GM21576 (cell line): ENCODE measurements around the gene TNFAIP8L2.

Experiments used
- ATAC-seq: cut with Tn5 transposase; IDR thresholded peaks from one replicate; pipeline ENCODE4 v1.9.1; 2021; ENCODE audit warnings: mild to moderate bottlenecking, moderate library complexity; ENCODE audit not compliant: unreplicated experiment

TNFAIP8L2 gene

GRCh38 chr1:151156515-151156819 lies at the start of gene TNFAIP8L2:
Gene TNFAIP8L2 (plus strand): TSS chr1:151156649. CDS start chr1:151158698, 2,049 bp downstream.
- ATAC-seq: peak; percentile 73

- ATAC-seq: no peak
These were observed 49.6 kb upstream of the TNFAIP8L2 start for GRCh38 chr1:151106894-151107293.

GRCh38 chr1:151108331-151108730 lies 48.1 kb upstream of the TNFAIP8L2 start:
- no peak for ATAC-seq

- ATAC-seq: no peak
These were observed 42.6 kb upstream of the TNFAIP8L2 start for GRCh38 chr1:151113877-151114276.

GRCh38 chr1:151124763-151125403 lies 31.6 kb upstream of the TNFAIP8L2 start:
- no peak for ATAC-seq

GRCh38 chr1:151128800-151129199 lies 27.6 kb upstream of the TNFAIP8L2 start:
- ATAC-seq: no peak

GRCh38 chr1:151130987-151131586 lies 25.4 kb upstream of the TNFAIP8L2 start:
- no peak for ATAC-seq

GRCh38 chr1:151131701-151132334 lies 24.6 kb upstream of the TNFAIP8L2 start:
- no peak for ATAC-seq

GRCh38 chr1:151132335-151133017 lies 24.0 kb upstream of the TNFAIP8L2 start:
- ATAC-seq: no peak

GRCh38 chr1:151133018-151133806 lies 23.2 kb upstream of the TNFAIP8L2 start:
- no peak for ATAC-seq

- ATAC-seq: no peak
These were observed 22.1 kb upstream of the TNFAIP8L2 start for GRCh38 chr1:151134396-151134795.

GRCh38 chr1:151134991-151135390 lies 21.5 kb upstream of the TNFAIP8L2 start:
- no peak for ATAC-seq

GRCh38 chr1:151135433-151136385 lies 20.7 kb upstream of the TNFAIP8L2 start:
- ATAC-seq: no peak

- ATAC-seq: no peak
These were observed 18.7 kb upstream of the TNFAIP8L2 start for GRCh38 chr1:151137789-151138188.

GRCh38 chr1:151142411-151143056 lies 13.9 kb upstream of the TNFAIP8L2 start:
- no peak for ATAC-seq

- ATAC-seq: no peak
These were observed 13.4 kb upstream of the TNFAIP8L2 start for GRCh38 chr1:151143057-151143435.

GRCh38 chr1:151143986-151144385 lies 12.5 kb upstream of the TNFAIP8L2 start:
- no peak for ATAC-seq

GRCh38 chr1:151144474-151145303 lies 11.8 kb upstream of the TNFAIP8L2 start:
- no peak for ATAC-seq
